ENCODE measurements around the gene PCCB.

Gene PCCB

DNA sequence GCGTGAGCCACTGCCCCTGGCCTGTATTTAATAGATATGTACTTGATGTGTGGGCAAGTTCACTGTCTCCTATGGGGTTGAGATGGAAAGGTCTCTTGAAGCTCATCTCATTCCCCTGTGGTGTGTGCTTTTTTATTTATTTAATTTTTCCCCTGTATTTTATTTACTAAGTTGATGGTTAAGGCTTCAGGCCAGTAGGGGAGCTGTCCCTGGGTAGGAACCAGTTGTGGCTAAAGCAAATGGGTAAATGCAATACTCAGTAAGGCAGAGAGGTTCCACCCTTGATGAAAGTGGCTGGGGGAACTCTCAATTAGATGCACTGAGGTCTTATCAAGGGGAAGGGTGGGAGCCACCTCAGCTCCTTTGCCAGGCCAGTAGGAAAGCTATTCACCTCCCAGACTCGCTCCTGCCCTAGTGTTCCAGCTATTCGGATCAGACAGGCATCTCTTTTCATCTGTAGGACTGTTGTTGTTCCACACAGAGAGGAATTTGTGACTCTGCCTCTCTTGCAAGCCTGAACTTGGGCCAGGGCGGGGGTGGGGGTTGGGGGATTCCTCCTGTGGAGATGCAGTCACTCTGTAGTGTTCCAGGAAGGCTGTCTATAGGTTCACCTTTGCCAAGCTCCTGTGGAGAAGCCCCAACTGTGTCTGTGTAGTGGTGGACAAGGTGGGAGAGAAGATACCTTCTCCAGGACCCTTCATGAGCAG is 26.1 kb downstream of the PCCB start:
- in situ Hi-C loops (cut with MboI; ENCODE audit: low pct_unique_long_range_greater_than_20kb, low sequenced_read_pairs, unreplicated experiment), result no loop called here
- TF ChIP-seq, protein P1, sequence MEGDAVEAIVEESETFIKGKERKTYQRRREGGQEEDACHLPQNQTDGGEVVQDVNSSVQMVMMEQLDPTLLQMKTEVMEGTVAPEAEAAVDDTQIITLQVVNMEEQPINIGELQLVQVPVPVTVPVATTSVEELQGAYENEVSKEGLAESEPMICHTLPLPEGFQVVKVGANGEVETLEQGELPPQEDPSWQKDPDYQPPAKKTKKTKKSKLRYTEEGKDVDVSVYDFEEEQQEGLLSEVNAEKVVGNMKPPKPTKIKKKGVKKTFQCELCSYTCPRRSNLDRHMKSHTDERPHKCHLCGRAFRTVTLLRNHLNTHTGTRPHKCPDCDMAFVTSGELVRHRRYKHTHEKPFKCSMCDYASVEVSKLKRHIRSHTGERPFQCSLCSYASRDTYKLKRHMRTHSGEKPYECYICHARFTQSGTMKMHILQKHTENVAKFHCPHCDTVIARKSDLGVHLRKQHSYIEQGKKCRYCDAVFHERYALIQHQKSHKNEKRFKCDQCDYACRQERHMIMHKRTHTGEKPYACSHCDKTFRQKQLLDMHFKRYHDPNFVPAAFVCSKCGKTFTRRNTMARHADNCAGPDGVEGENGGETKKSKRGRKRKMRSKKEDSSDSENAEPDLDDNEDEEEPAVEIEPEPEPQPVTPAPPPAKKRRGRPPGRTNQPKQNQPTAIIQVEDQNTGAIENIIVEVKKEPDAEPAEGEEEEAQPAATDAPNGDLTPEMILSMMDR (IDR thresholded peaks at IDR 0.05; ENCODE audit: extremely low read depth, insufficient read depth, missing control alignments), result no peak
- no peak for DNase-seq (ENCODE audit: low spot score)

DNA sequence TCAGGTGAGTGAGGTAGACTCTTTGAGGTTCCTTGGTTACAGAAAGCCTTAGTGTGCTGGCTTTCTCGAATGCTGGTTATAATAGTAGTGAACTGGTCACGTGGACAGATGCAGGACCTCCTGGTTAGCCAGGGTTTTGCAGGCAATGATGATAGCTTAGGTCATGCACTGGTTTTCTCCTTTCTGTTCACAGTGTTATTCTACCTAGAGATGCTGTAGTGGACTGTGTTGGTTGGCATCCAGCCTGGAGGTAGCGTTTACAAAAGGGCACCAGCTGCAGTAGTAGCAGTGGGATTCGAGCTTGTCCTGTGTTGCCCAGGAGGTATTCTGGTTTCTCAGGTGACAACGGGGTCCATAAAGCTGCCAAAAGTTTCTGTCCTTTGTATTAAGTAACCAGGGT is 27.0 kb downstream of the PCCB start:
- TF ChIP-seq, protein P1 (IDR thresholded peaks at IDR 0.05; ENCODE audit: extremely low read depth, insufficient read depth, missing control alignments), result no peak
- in situ Hi-C loops (cut with MboI; ENCODE audit: low pct_unique_long_range_greater_than_20kb, low sequenced_read_pairs, unreplicated experiment), result no loop called here
- DNase-seq (ENCODE audit: low spot score), result no peak

DNA sequence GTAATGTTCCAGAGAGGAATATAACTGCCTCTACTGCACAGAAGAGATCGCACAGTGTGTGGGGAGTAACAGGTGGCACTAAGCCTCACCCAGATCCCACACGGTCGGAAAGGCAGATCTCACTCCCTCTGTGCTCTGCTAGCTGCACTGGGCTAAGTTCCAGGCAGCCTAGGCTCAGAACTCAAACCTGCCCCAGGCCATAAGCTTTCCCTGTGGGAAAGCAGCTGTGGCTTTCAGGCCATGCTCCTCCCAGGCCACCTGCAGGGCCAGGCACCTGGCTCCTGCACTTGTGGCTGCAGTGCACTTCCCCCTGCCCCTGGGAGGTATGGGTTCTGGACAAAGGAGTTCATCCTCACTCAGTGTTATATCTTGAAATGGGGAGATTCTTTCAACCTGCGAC is 27.5 kb downstream of the PCCB start:
- DNase-seq (ENCODE audit: low spot score), result no peak
- in situ Hi-C loops (cut with MboI; ENCODE audit: low pct_unique_long_range_greater_than_20kb, low sequenced_read_pairs, unreplicated experiment), result no loop called here
- TF ChIP-seq, protein P1 (IDR thresholded peaks at IDR 0.05; ENCODE audit: extremely low read depth, insufficient read depth, missing control alignments), result no peak

DNA sequence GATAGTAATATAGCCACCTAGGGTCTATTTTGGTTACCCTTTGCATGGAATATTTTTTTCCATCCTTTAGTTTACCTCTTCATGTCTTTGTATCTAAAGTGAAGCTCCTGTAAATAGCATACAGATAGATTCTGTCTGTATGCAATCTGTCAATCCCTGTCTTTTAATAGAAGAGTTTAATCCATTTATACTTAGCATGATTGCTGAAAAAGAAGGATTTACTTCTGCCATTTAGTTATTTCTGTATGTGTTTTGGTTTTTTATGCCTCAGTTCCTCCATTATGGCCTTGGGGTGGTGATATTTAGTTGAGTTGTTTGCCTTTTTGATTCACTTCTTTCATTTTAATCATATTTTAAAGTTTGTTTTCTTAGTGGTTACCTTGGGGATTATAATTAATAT is 29.0 kb downstream of the PCCB start:
- DNase-seq (ENCODE audit: low spot score), result no peak
- in situ Hi-C loops (cut with MboI; ENCODE audit: low pct_unique_long_range_greater_than_20kb, low sequenced_read_pairs, unreplicated experiment), result no loop called here
- TF ChIP-seq, protein P1 (IDR thresholded peaks at IDR 0.05; ENCODE audit: extremely low read depth, insufficient read depth, missing control alignments), result no peak

DNA sequence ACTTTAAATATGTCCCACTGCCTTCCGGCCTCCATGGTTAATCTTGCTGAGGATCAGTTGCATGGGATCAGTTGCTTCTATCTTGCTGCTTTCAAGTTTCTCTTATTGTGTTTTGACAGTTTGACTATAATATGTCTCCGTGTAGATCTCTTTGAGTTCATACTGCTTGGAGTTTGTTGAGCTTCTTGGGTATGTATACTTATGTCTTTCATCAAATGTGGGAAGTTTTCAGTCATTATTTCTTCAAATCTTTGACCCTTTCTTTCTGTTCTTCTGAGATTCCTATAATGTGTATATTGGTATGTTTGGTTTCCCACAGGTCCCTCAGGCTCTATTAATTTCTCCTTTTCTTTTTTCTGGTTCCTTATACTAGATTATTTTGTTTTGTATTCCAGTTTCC is 30.8 kb downstream of the PCCB start:
- in situ Hi-C loops (cut with MboI; ENCODE audit: low pct_unique_long_range_greater_than_20kb, low sequenced_read_pairs, unreplicated experiment), result no loop called here
- TF ChIP-seq, protein P1 (IDR thresholded peaks at IDR 0.05; ENCODE audit: extremely low read depth, insufficient read depth, missing control alignments), result no peak

DNA sequence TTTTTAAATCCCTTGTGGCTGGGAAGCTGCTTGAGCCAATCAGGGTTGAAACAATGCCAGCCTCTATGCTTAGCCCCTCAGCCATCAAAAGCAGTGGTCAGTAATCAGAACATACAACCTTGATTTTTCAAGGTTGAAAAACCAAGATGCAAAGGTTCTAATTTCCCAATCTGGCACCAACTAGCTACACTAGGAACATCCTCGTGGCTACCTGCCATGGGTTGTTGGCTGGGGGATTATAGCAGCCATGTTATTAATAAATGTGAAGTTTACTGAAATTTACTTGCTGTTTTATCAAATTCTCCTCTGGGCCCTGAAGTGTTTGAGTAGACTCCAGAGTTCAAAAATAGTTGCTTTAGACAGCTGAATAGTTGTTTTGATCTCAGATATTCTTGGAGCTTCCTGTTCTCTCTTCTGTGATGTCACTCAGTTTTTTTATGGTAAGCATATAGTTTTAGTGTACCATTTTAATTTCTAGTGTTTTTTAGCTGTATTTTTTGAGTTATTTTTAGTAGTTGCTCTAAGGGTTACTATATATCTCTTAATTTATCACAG is 31.9 kb downstream of the PCCB start:
- in situ Hi-C loops (cut with MboI; ENCODE audit: low pct_unique_long_range_greater_than_20kb, low sequenced_read_pairs, unreplicated experiment), result no loop called here
- TF ChIP-seq, protein P1 (IDR thresholded peaks at IDR 0.05; ENCODE audit: extremely low read depth, insufficient read depth, missing control alignments), result no peak

More for the DNA sequence above, 30.8 kb downstream of the PCCB start:
- DNase-seq (ENCODE audit: low spot score), result no peak

More for the DNA sequence above, 31.9 kb downstream of the PCCB start:
- peak; percentile 27 for DNase-seq (ENCODE audit: low spot score)
